Measurements from ENCODE around the gene HBE1.

GRCh38 chr11:5303626-5304025 is 33.9 kb upstream of the HBE1 start:
- TF ChIP-seq EZH2 (IDR thresholded peaks at IDR 0.05) (no peak), CTCF (IDR thresholded peaks at IDR 0.05) (no peak), EZH2phosphoT487 (IDR thresholded peaks at IDR 0.05) (no peak)
